Measurements from ENCODE around the gene MICOS13. TPM values are rescaled to one million over a fixed set of nuclear protein-coding genes. Genes with fewer than 3 reads are reported as not detected.

Gene MICOS13
- total RNA-seq, 1 experiment from 2014 or later: 223 TPM

DNA sequence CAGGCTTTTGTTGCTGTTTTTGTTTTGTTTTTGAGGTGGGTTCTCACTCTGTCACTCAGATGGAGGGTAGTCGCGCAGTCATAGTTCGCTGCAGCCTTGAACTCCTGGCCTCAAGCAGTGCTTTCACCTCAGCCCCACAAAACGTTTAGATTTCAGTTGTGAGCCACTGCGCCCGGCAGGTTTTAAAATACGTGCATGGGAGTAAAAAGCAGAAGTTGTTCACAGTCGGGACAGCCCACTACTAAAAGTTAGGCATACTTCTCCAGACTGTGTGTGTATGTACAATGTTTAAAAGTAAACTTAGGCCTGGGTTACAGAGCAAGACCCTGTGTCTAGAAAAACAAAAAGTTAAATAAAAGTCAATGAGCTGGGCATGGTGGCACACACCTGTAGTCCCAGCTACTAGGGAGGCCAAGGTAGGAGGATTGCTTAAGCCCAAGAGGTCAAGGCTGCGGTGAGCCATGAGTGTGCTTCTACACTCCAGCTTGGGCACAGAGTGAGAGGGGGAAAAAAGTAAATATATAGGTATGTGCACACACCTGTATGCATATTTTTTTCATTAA is 51.3 kb downstream of the MICOS13 start:
- no peak for DNase-seq (ENCODE audit: low spot score)

DNA sequence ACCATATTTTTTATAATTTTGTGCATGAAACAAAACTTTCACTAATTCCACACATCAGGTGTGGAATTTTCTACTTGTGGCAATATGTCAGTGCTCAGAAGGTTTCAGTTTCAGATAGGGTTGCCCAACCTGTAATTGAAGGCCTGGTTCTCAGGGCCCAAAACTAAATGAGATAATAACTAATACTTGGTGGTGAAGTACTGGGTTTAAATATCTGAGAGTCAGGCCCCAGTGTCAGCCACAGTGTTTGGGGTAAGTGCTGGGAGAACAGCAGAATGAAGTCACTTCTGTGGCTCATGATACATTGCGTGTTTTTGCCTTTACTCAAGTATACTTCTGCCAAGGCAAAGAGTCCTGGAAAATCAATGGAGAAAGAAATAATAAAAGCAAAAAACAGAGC is 51.9 kb downstream of the MICOS13 start:
- DNase-seq (ENCODE audit: low spot score): no peak

Other genes starting within 250 kb of the MICOS13 start
- gene ZNRF4, start 225.1 kb downstream of the MICOS13 start, total RNA-seq (2014; rRNA removed; shearing (Covaris generic)): not detected in 2 replicates
- not detected in 2 replicates for gene TINCR, start 112.6 kb downstream of the MICOS13 start, total RNA-seq (2014; rRNA removed; shearing (Covaris generic))
- 37.8 and 38.1 TPM in 2 replicates for gene SAFB2, start 57.7 kb downstream of the MICOS13 start, total RNA-seq (2014; rRNA removed; shearing (Covaris generic))
- 59.2 and 84.1 TPM in 2 replicates for gene SAFB, start 57.4 kb downstream of the MICOS13 start, total RNA-seq (2014; rRNA removed; shearing (Covaris generic))
- 2.1 and 4.1 TPM in 2 replicates for gene HSD11B1L, start 511 bp upstream of the MICOS13 start, total RNA-seq (2014; rRNA removed; shearing (Covaris generic))
- 1,326 and 1,347 TPM in 2 replicates for gene RPL36, start 9.8 kb upstream of the MICOS13 start, total RNA-seq (2014; rRNA removed; shearing (Covaris generic))
- gene LONP1, start 39.6 kb upstream of the MICOS13 start, total RNA-seq (2014; rRNA removed; shearing (Covaris generic)): 92.1 and 95.2 TPM in 2 replicates
- gene CATSPERD, start 40.1 kb upstream of the MICOS13 start, total RNA-seq (2014; rRNA removed; shearing (Covaris generic)): not detected in 2 replicates
- 2.1 and 3.9 TPM in 2 replicates for gene PRR22, start 104.2 kb upstream of the MICOS13 start, total RNA-seq (2014; rRNA removed; shearing (Covaris generic))
- 81.1 and 90.4 TPM in 2 replicates for gene DUS3L, start 110.6 kb upstream of the MICOS13 start, total RNA-seq (2014; rRNA removed; shearing (Covaris generic))
- gene NRTN, start 124.6 kb upstream of the MICOS13 start, total RNA-seq (2014; rRNA removed; shearing (Covaris generic)): 0.21 TPM in 1 of 2 replicates, not detected in the other
- gene FUT6, start 159.2 kb upstream of the MICOS13 start, total RNA-seq (2014; rRNA removed; shearing (Covaris generic)): not detected in 2 replicates
- 2.8 and 3.9 TPM in 2 replicates for gene FUT3, start 170.9 kb upstream of the MICOS13 start, total RNA-seq (2014; rRNA removed; shearing (Covaris generic))
- gene FUT5, start 190.0 kb upstream of the MICOS13 start, total RNA-seq (2014; rRNA removed; shearing (Covaris generic)): not detected in 2 replicates
- 265 and 313 TPM in 2 replicates for gene NDUFA11, start 223.3 kb upstream of the MICOS13 start, total RNA-seq (2014; rRNA removed; shearing (Covaris generic))
- gene VMAC, start 224.4 kb upstream of the MICOS13 start, total RNA-seq (2014; rRNA removed; shearing (Covaris generic)): 3.5 and 6.0 TPM in 2 replicates
- 13.9 and 20.1 TPM in 2 replicates for gene CAPS, start 233.7 kb upstream of the MICOS13 start, total RNA-seq (2014; rRNA removed; shearing (Covaris generic))